ENCODE measurements around the gene ZNF621.

Gene ZNF621

GRCh38 chr3:40582401-40583027, 57.8 kb downstream of the ZNF621 start:
- no peak for ATAC-seq
- TF ChIP-seq GLIS3 (CRISPR knock-in tag; IDR thresholded peaks at IDR 0.05): no peak
- no peak for TF ChIP-seq ARNTL (CRISPR knock-in tag; IDR thresholded peaks at IDR 0.05; ENCODE audit: borderline replicate concordance, low read depth)
- TF ChIP-seq ZFP3 (CRISPR knock-in tag; IDR thresholded peaks at IDR 0.05): no peak
- TF ChIP-seq BACH2 (CRISPR knock-in tag; IDR thresholded peaks at IDR 0.05; ENCODE audit: borderline replicate concordance): no peak
- TF ChIP-seq ZFP30 (CRISPR knock-in tag; IDR thresholded peaks at IDR 0.05): no peak
- TF ChIP-seq CSDC2 (CRISPR knock-in tag; IDR thresholded peaks at IDR 0.05): no peak
- TF ChIP-seq ESRRG (CRISPR knock-in tag; IDR thresholded peaks at IDR 0.05): no peak
- TF ChIP-seq TCF4 (CRISPR knock-in tag; IDR thresholded peaks at IDR 0.05; ENCODE audit: borderline replicate concordance): no peak
- TF ChIP-seq ZNF70 (CRISPR knock-in tag; IDR thresholded peaks at IDR 0.05): no peak
- TF ChIP-seq, protein P1, sequence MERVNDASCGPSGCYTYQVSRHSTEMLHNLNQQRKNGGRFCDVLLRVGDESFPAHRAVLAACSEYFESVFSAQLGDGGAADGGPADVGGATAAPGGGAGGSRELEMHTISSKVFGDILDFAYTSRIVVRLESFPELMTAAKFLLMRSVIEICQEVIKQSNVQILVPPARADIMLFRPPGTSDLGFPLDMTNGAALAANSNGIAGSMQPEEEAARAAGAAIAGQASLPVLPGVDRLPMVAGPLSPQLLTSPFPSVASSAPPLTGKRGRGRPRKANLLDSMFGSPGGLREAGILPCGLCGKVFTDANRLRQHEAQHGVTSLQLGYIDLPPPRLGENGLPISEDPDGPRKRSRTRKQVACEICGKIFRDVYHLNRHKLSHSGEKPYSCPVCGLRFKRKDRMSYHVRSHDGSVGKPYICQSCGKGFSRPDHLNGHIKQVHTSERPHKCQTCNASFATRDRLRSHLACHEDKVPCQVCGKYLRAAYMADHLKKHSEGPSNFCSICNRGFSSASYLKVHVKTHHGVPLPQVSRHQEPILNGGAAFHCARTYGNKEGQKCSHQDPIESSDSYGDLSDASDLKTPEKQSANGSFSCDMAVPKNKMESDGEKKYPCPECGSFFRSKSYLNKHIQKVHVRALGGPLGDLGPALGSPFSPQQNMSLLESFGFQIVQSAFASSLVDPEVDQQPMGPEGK (CRISPR knock-in tag; IDR thresholded peaks at IDR 0.05; ENCODE audit: borderline replicate concordance): no peak
- TF ChIP-seq, protein P2, sequence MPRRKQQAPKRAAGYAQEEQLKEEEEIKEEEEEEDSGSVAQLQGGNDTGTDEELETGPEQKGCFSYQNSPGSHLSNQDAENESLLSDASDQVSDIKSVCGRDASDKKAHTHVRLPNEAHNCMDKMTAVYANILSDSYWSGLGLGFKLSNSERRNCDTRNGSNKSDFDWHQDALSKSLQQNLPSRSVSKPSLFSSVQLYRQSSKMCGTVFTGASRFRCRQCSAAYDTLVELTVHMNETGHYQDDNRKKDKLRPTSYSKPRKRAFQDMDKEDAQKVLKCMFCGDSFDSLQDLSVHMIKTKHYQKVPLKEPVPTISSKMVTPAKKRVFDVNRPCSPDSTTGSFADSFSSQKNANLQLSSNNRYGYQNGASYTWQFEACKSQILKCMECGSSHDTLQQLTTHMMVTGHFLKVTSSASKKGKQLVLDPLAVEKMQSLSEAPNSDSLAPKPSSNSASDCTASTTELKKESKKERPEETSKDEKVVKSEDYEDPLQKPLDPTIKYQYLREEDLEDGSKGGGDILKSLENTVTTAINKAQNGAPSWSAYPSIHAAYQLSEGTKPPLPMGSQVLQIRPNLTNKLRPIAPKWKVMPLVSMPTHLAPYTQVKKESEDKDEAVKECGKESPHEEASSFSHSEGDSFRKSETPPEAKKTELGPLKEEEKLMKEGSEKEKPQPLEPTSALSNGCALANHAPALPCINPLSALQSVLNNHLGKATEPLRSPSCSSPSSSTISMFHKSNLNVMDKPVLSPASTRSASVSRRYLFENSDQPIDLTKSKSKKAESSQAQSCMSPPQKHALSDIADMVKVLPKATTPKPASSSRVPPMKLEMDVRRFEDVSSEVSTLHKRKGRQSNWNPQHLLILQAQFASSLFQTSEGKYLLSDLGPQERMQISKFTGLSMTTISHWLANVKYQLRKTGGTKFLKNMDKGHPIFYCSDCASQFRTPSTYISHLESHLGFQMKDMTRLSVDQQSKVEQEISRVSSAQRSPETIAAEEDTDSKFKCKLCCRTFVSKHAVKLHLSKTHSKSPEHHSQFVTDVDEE (CRISPR knock-in tag; IDR thresholded peaks at IDR 0.05): no peak

DNA sequence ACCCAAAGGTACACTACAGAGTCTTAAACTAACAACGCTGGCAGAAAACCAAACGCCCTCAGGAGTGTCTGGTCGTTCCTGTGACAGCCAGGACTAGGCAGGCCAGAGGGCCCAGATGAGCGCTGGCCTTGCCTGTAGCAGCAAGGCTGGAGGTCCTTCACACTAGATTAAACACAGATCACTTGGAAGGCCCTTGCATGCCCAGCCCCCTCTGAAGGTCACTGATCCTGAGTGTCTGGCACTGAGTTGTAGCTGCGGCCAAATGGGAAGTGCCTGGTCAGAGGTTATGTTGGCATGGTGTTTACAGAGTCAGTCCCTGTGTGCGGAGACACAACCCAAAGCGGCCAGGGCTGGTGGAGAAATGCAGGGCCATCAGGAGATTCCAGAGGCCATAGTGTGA, 58.9 kb downstream of the ZNF621 start:
- TF ChIP-seq, protein P2 (CRISPR knock-in tag; IDR thresholded peaks at IDR 0.05): no peak
- no peak for TF ChIP-seq BACH2 (CRISPR knock-in tag; IDR thresholded peaks at IDR 0.05; ENCODE audit: borderline replicate concordance)
- no peak for TF ChIP-seq ZNF70 (CRISPR knock-in tag; IDR thresholded peaks at IDR 0.05)
- no peak for ATAC-seq

GRCh38 chr3:40584625-40585189, 59.9 kb downstream of the ZNF621 start:
- TF ChIP-seq TCF4 (CRISPR knock-in tag; IDR thresholded peaks at IDR 0.05; ENCODE audit: borderline replicate concordance) (peak; percentile 92), SNAI2 (CRISPR knock-in tag; IDR thresholded peaks at IDR 0.05) (peak; percentile 69; the same call in 1 of the 2 replicates), PPARA (CRISPR knock-in tag; IDR thresholded peaks at IDR 0.05; ENCODE audit: borderline replicate concordance) (no peak), ZNF8 (CRISPR knock-in tag; IDR thresholded peaks at IDR 0.05) (peak; percentile 25; the same call in 1 of the 2 replicates), ARNTL (CRISPR knock-in tag; IDR thresholded peaks at IDR 0.05; ENCODE audit: borderline replicate concordance, low read depth) (no peak)
- ATAC-seq: peak; percentile 96

DNA sequence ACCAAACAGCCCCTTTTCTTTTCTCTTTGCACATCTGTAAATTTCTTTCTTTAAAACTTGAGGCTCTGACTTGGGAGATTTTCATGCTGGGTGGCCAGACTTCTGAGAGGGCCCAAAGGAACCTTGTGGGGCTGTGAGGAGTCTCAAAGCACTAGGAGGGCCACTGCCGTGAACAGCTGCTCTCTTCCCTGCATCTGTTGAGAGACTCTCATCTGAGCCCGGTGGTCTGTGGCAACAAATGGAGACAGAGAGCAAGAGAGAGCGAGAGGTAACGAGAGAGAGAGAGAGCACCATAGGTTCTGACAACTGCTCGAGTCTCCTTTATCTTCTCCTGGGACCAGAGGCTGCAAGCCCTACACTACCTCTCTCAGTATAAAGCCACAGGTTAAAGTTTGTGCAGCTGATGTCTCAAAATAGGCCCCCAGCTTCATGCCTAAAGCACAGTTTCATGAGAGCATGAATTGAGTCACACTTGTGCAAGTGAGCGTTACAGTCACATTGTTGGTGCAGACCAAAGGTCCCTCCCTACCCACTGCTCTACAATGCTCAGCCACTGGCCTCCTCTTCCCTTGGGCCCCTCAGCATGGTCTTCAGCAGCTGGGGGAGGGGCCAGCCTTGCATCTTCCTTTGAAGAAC, 60.7 kb downstream of the ZNF621 start:
- no peak for ATAC-seq
- TF ChIP-seq PPARA (CRISPR knock-in tag; IDR thresholded peaks at IDR 0.05; ENCODE audit: borderline replicate concordance): no peak
- no peak for TF ChIP-seq CSDC2 (CRISPR knock-in tag; IDR thresholded peaks at IDR 0.05)
- TF ChIP-seq RARB (CRISPR knock-in tag; IDR thresholded peaks at IDR 0.05): no peak
- no peak for TF ChIP-seq TCF4 (CRISPR knock-in tag; IDR thresholded peaks at IDR 0.05; ENCODE audit: borderline replicate concordance)
- no peak for TF ChIP-seq ARNTL (CRISPR knock-in tag; IDR thresholded peaks at IDR 0.05; ENCODE audit: borderline replicate concordance, low read depth)
- TF ChIP-seq ZFP30 (CRISPR knock-in tag; IDR thresholded peaks at IDR 0.05): no peak
- no peak for TF ChIP-seq ISL1 (CRISPR knock-in tag; IDR thresholded peaks at IDR 0.05)
- TF ChIP-seq OSR1 (CRISPR knock-in tag; IDR thresholded peaks at IDR 0.05): no peak
- TF ChIP-seq ZNF70 (CRISPR knock-in tag; IDR thresholded peaks at IDR 0.05): no peak
- TF ChIP-seq ZC3H10 (CRISPR knock-in tag; IDR thresholded peaks at IDR 0.05): no peak
- no peak for TF ChIP-seq ZNF8 (CRISPR knock-in tag; IDR thresholded peaks at IDR 0.05)
- no peak for TF ChIP-seq SNAI2 (CRISPR knock-in tag; IDR thresholded peaks at IDR 0.05)
- TF ChIP-seq, protein P2 (CRISPR knock-in tag; IDR thresholded peaks at IDR 0.05): no peak

Data from SK-N-SH treated with all-trans-retinoic acid at 6 μM for 48 hours (cell line).